ENCODE measurements around the gene OR51S1. TPM values are rescaled to one million over a fixed set of nuclear protein-coding genes. Genes with fewer than 3 reads are reported as not detected.
"Not testable (repeated sequence)": the region's sequence is repeated elsewhere in the genome, so short reads cannot be mapped to it uniquely, and the experiment has no call there.

The OR51S1 gene
- total RNA-seq, 1 donor from 2014 or later: not detected

DNA sequence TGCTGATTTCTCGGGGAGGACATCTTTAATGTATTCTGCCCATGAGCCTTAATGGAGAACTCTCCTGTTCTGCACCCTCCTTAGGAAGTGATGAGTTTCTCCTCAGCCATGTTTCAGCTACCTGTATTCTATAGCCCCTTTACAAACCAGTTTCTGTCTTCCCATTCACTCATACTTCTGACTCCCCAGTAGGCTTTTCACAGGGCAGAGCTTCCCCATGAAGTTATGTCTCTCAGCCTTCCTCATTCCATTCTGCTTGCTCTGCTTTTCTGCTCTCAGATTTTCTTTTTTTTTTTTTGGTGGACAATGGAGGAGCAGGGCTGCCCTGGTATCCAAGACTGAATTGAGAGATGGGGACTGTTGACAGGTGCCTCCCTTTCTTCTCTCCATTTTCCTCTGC is 40.5 kb downstream of the OR51S1 start:
- intact Hi-C loops (cut with micrococcal nuclease): no loop called here
- Histone ChIP-seq H3K27me3 (ENCODE audit: low read depth) (no peaks in the 10 kb centered on the region), H3K4me1 (no peaks in the 10 kb centered on the region), H3K36me3 (no peaks in the 10 kb centered on the region), H3K9me3 (replicated peaks) (no peaks in the 10 kb centered on the region), H3K4me3 (no peak overlapping the region), H3K27ac (replicated peaks) (no peak overlapping the region)
- DNase-seq: no peak
- TF ChIP-seq, protein P1, sequence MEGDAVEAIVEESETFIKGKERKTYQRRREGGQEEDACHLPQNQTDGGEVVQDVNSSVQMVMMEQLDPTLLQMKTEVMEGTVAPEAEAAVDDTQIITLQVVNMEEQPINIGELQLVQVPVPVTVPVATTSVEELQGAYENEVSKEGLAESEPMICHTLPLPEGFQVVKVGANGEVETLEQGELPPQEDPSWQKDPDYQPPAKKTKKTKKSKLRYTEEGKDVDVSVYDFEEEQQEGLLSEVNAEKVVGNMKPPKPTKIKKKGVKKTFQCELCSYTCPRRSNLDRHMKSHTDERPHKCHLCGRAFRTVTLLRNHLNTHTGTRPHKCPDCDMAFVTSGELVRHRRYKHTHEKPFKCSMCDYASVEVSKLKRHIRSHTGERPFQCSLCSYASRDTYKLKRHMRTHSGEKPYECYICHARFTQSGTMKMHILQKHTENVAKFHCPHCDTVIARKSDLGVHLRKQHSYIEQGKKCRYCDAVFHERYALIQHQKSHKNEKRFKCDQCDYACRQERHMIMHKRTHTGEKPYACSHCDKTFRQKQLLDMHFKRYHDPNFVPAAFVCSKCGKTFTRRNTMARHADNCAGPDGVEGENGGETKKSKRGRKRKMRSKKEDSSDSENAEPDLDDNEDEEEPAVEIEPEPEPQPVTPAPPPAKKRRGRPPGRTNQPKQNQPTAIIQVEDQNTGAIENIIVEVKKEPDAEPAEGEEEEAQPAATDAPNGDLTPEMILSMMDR (IDR thresholded peaks at IDR 0.05; ENCODE audit: borderline replicate concordance): no peak

GRCh38 chr11:4804280-4804679 is 44.7 kb downstream of the OR51S1 start, which contains the start of gene OR52R1:
TSS of gene OR52R1 (minus strand) at chr11:4804380. CDS start at chr11:4804380, 0 bp downstream.
- H3K36me3 ChIP-seq: no peaks in the 10 kb centered on the region
- no peaks in the 10 kb centered on the region for H3K27me3 ChIP-seq (ENCODE audit: low read depth)
- DNase-seq: no peak
- TF ChIP-seq, protein P1 (IDR thresholded peaks at IDR 0.05; ENCODE audit: borderline replicate concordance): no peak
- no peaks in the 10 kb centered on the region for H3K4me1 ChIP-seq
- no peak within 1 kb of the TSS for H3K4me3 ChIP-seq
- no peaks in the 10 kb centered on the region for H3K9me3 ChIP-seq (replicated peaks)
- no peak within 1 kb of the TSS for H3K27ac ChIP-seq (replicated peaks)
- intact Hi-C loops (cut with micrococcal nuclease): no loop called here

DNA sequence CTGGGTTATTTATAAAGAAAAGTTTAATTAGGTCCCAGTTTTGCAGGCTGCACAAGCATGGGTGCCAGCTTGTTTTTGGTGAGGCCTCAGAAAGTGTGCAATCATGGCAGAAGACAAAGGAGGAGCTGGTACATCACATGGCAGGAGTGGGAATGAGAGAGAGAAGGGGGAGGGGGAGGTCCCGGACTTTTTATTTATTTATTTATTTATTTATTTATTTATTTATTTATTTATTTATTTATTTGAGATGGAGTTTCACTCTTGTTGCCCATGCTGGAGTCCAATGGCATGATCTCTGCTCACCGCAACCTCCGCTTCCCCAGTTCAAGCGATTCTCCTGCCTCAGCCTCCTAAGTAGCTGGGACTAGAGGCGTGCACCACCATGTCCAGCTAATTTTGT is 47.7 kb downstream of the OR51S1 start:
- H3K9me3 ChIP-seq (replicated peaks); H3K36me3 ChIP-seq; H3K27ac ChIP-seq (replicated peaks); H3K4me3 ChIP-seq; H3K27me3 ChIP-seq (ENCODE audit: low read depth); intact Hi-C loops (cut with micrococcal nuclease); H3K4me1 ChIP-seq; DNase-seq: not testable (repeated sequence)

GRCh38 chr11:4798427-4799183 is 50.4 kb downstream of the OR51S1 start:
- intact Hi-C loops (cut with micrococcal nuclease): no loop called here
- no peak for DNase-seq
- Histone ChIP-seq H3K4me3 (no peak overlapping the region), H3K4me1 (no peaks in the 10 kb centered on the region), H3K36me3 (no peaks in the 10 kb centered on the region), H3K27ac (replicated peaks) (no peak overlapping the region), H3K27me3 (ENCODE audit: low read depth) (no peaks in the 10 kb centered on the region), H3K9me3 (replicated peaks) (no peaks in the 10 kb centered on the region)
- TF ChIP-seq, protein P1 (IDR thresholded peaks at IDR 0.05; ENCODE audit: borderline replicate concordance): no peak

Other genes with a start within 250 kb of the OR51S1 start
- gene TRIM68, start 241.0 kb downstream of the OR51S1 start, total RNA-seq: 10.6 TPM
- gene OR51D1, start 211.7 kb downstream of the OR51S1 start, total RNA-seq: not detected
- 1.3 TPM for gene OR51E1, start 205.2 kb downstream of the OR51S1 start, total RNA-seq
- not detected for gene OR51E2, start 151.4 kb downstream of the OR51S1 start, total RNA-seq
- gene MMP26, start 144.4 kb downstream of the OR51S1 start, total RNA-seq: not detected
- not detected for gene OR51F1, start 79.3 kb downstream of the OR51S1 start, total RNA-seq
- not detected for gene OR52R1, start 44.8 kb downstream of the OR51S1 start, total RNA-seq
- gene OR51F2, start 27.9 kb downstream of the OR51S1 start, total RNA-seq: not detected
- not detected for gene OR51T1, start 32.7 kb upstream of the OR51S1 start, total RNA-seq
- not detected for gene OR51A7, start 54.6 kb upstream of the OR51S1 start, total RNA-seq
- gene OR51G2, start 70.1 kb upstream of the OR51S1 start, total RNA-seq: not detected
- gene OR51G1, start 75.1 kb upstream of the OR51S1 start, total RNA-seq: not detected
- not detected for gene OR51A4, start 98.4 kb upstream of the OR51S1 start, total RNA-seq
- not detected for gene OR51A2, start 106.5 kb upstream of the OR51S1 start, total RNA-seq
- not detected for gene OR51L1, start 145.6 kb upstream of the OR51S1 start, total RNA-seq
- not detected for gene OR52J3, start 197.3 kb upstream of the OR51S1 start, total RNA-seq
- not detected for gene OR52E2, start 210.4 kb upstream of the OR51S1 start, total RNA-seq
- gene OR52E1, start 220.4 kb upstream of the OR51S1 start, total RNA-seq: not detected

Data from left ventricle myocardium inferior (tissue), 1 donor.